HUES6 (cell line): ENCODE measurements around the gene DCUN1D3.

Source experiments
- H3K27ac ChIP-seq: 2 replicates; pipeline ENCODE4 v1.7.0; 2013; ENCODE audit warnings: low read depth, mild to moderate bottlenecking, low read length, inconsistent platforms
- H3K27me3 ChIP-seq: 2 replicates; pipeline ENCODE4 v1.6.1; 2013; ENCODE audit warnings: low read length; ENCODE audit not compliant: control insufficient read depth, insufficient read depth
- H3K36me3 ChIP-seq: 2 replicates; pipeline ENCODE4 v1.6.1; 2013; ENCODE audit warnings: low read length; ENCODE audit not compliant: control insufficient read depth, insufficient read depth
- H3K4me1 ChIP-seq: 2 replicates; pipeline ENCODE4 v1.6.1; 2013; ENCODE audit warnings: low read length; ENCODE audit not compliant: control insufficient read depth, insufficient read depth
- H3K4me3 ChIP-seq: 2 replicates; pipeline ENCODE4 v1.5.1; 2013; ENCODE audit warnings: low read depth, low read length
- H3K9ac ChIP-seq: one replicate; pipeline ENCODE4 v1.6.1; 2013; ENCODE audit warnings: mild to moderate bottlenecking, low read length
- H3K9me3 ChIP-seq: 2 replicates; pipeline ENCODE4 v1.6.1; 2013; ENCODE audit warnings: low read depth, low read length; ENCODE audit not compliant: control insufficient read depth, insufficient read depth

Gene DCUN1D3

GRCh38 chr16:20886320-20886719 is 13.8 kb downstream of the DCUN1D3 start:
- Histone ChIP-seq H3K4me1 (peaks cover 10% of the 10 kb centered on the region), H3K9me3 (no peaks in the 10 kb centered on the region), H3K27ac (no peak overlapping the region), H3K27me3 (no peaks in the 10 kb centered on the region), H3K9ac (no peak overlapping the region), H3K4me3 (no peak overlapping the region), H3K36me3 (no peaks in the 10 kb centered on the region)

DNA sequence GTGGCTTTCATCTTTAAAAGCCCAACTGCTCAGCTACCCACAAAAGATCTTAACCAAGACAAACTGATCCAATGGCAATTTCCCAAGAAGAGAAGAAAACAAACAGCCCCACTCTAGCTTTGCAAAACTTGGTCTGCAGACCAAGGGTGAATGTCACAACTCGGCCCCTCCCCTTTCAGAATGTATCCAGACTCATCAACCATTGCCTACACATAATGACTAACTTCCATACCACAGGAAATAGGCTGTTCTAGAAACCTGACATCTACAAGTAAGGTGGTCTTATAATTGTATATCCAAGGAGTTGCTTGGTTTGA is 16.0 kb downstream of the DCUN1D3 start:
- H3K36me3 ChIP-seq = no peaks in the 10 kb centered on the region
- H3K9ac ChIP-seq = no peak overlapping the region

GRCh38 chr16:20883554-20884239 is 16.5 kb downstream of the DCUN1D3 start:
- no peaks in the 10 kb centered on the region for H3K9me3 ChIP-seq
- no peak overlapping the region for H3K27ac ChIP-seq
- H3K4me3 ChIP-seq = no peak overlapping the region
- H3K36me3 ChIP-seq = no peaks in the 10 kb centered on the region
- peaks cover 8% of the 10 kb centered on the region; the same call in 1 of the 2 replicates for H3K4me1 ChIP-seq
- H3K27me3 ChIP-seq = no peaks in the 10 kb centered on the region
- H3K9ac ChIP-seq = no peak overlapping the region

More for the DNA sequence above, 16.0 kb downstream of the DCUN1D3 start:
- Histone ChIP-seq H3K4me1 (peaks cover 6% of the 10 kb centered on the region), H3K27me3 (no peaks in the 10 kb centered on the region), H3K4me3 (no peak overlapping the region), H3K27ac (no peak overlapping the region), H3K9me3 (no peaks in the 10 kb centered on the region)

- H3K9ac ChIP-seq = no peak overlapping the region
- no peaks in the 10 kb centered on the region for H3K36me3 ChIP-seq
- H3K4me3 ChIP-seq = no peak overlapping the region
- H3K27me3 ChIP-seq = no peaks in the 10 kb centered on the region
- no peaks in the 10 kb centered on the region for H3K9me3 ChIP-seq
- peaks cover 12% of the 10 kb centered on the region; the same call in 1 of the 2 replicates for H3K4me1 ChIP-seq
- no peak overlapping the region for H3K27ac ChIP-seq
These were observed 18.7 kb downstream of the DCUN1D3 start for GRCh38 chr16:20881503-20881878.

GRCh38 chr16:20880867-20881502 is 19.2 kb downstream of the DCUN1D3 start:
- Histone ChIP-seq H3K4me3 (no peak overlapping the region), H3K9ac (no peak overlapping the region), H3K36me3 (no peaks in the 10 kb centered on the region), H3K27ac (no peak overlapping the region), H3K4me1 (peaks cover 12% of the 10 kb centered on the region; the same call in 1 of the 2 replicates), H3K9me3 (no peaks in the 10 kb centered on the region), H3K27me3 (no peaks in the 10 kb centered on the region)

DNA sequence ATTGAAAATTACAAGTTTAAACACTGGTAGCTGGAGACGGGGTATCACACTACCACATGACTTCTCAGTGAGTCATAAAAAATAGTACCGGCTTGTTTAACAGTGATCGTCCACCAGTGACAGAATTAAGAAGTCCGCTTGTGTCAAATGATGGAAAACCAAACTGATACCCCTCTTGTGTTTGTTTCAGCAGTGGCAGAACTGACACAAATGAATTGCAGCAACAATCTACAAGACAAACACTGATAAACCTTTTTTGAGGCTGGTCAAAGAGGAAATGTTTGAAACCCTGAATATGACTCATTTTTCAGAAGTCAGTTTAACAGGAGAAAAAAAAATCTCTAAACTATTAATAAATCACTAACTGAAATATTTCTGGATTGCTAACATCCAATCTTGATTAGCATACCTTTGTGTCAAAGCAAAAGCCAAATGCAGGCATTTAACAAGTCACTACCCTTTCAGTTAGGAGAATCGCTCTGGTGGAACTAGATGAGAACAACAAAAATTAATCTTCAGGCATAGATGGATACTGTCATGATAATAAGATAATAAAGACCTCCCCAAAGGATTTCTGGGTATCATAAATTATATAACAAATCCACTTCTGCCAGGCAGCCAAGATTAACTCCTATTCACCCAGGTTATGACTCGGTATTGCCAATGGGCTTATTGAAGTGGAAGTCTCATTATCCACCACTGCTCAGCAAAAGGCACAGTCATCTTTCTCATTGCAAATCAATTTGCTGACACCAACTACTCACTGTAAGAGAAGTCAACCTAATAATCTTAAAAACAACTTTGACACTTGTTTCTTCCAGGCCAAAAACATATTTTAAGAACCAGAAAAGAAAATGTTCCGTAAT is 20.8 kb downstream of the DCUN1D3 start:
- H3K4me1 ChIP-seq = peaks cover 21% of the 10 kb centered on the region; the same call in 1 of the 2 replicates
- H3K9ac ChIP-seq = no peak overlapping the region
- H3K27ac ChIP-seq = no peak overlapping the region
- H3K36me3 ChIP-seq = no peaks in the 10 kb centered on the region
- H3K4me3 ChIP-seq = no peak overlapping the region
- H3K9me3 ChIP-seq = no peaks in the 10 kb centered on the region
- no peaks in the 10 kb centered on the region for H3K27me3 ChIP-seq

GRCh38 chr16:20878682-20879147 is 21.4 kb downstream of the DCUN1D3 start:
- Histone ChIP-seq H3K27ac (no peak overlapping the region), H3K9me3 (no peaks in the 10 kb centered on the region), H3K27me3 (no peaks in the 10 kb centered on the region), H3K4me1 (peaks cover 22% of the 10 kb centered on the region; the same call in 1 of the 2 replicates), H3K9ac (no peak overlapping the region), H3K36me3 (no peaks in the 10 kb centered on the region), H3K4me3 (no peak overlapping the region)

DNA sequence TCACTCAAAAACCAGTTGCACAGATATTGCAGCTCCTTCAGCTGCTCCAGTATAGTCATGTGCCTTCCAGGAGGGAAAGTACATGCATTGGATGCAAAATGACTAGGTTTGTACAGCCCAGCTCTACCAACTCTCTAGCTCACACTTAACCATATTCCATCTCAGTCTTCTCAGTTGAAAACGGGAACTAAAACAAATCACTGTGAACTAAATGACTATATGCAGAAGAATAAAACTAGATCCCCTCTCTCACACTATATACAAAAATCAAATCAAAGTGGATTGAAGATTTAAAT is 24.9 kb downstream of the DCUN1D3 start:
- Histone ChIP-seq H3K4me1 (peaks cover 36% of the 10 kb centered on the region; the same call in 1 of the 2 replicates), H3K27me3 (no peaks in the 10 kb centered on the region), H3K9me3 (no peaks in the 10 kb centered on the region), H3K27ac (no peak overlapping the region), H3K4me3 (no peak overlapping the region), H3K36me3 (no peaks in the 10 kb centered on the region), H3K9ac (no peak overlapping the region)

GRCh38 chr16:20874088-20874581 is 26.0 kb downstream of the DCUN1D3 start:
- H3K27me3 ChIP-seq = no peaks in the 10 kb centered on the region
- H3K27ac ChIP-seq = no peak overlapping the region
- H3K9ac ChIP-seq = no peak overlapping the region
- no peaks in the 10 kb centered on the region for H3K36me3 ChIP-seq
- H3K4me1 ChIP-seq = peaks cover 38% of the 10 kb centered on the region; the same call in 1 of the 2 replicates
- H3K4me3 ChIP-seq = no peak overlapping the region
- H3K9me3 ChIP-seq = no peaks in the 10 kb centered on the region

GRCh38 chr16:20873331-20873730 is 26.8 kb downstream of the DCUN1D3 start:
- no peak overlapping the region for H3K4me3 ChIP-seq
- H3K27ac ChIP-seq = no peak overlapping the region
- H3K9ac ChIP-seq = no peak overlapping the region
- H3K27me3 ChIP-seq = no peaks in the 10 kb centered on the region
- no peaks in the 10 kb centered on the region for H3K9me3 ChIP-seq
- H3K4me1 ChIP-seq = peaks cover 38% of the 10 kb centered on the region; the same call in 1 of the 2 replicates
- no peaks in the 10 kb centered on the region for H3K36me3 ChIP-seq
